ENCODE measurements around the gene SUSD3. TPM values are rescaled to one million over a fixed set of nuclear protein-coding genes. Genes with fewer than 3 reads are reported as not detected.

Gene SUSD3
- total and polyA plus RNA-seq, 2 donors (not counting 3 experiments of a cell fraction or from before 2014, with no cell fraction given) = not detected

DNA sequence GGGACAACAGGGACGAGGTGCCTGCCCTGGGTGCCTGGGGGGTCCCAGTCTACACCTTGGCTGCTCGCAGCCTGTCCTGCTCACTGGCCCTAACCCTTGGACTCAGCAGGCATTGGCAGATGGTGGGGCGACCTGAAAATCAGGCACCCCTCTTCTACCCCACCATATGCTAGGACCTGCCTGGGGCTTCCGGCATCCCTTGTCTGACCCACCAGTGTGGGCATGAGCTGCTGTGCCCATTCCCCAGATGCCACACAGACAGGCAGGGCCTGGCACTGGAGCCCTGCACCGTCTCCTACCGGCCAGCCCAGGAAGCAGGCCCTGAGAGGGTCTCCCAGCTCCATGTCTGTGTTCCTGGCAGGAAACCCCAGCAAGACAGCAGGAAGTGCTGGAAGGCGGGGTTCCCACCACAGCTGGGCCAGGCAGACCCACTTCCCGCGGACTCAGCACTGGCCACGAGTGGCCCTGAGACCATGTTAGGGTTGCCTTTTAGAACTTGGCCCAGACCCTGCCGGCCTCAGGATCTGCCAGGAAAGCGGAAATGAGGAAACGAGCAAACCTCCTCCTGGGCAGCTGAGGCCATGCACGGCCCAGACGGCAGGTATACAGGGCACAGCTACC is 72.5 kb downstream of the SUSD3 start:
- Histone ChIP-seq H3K4me2 (ENCODE audit: insufficient read depth, low read length) (peak overlapping the region; percentile 13), H3K4me3 (replicated peaks in 1 of 3; ENCODE audit: insufficient read depth in 1 of 3, low read depth in 1 of 3, low read length in 3 of 3) (no peak overlapping the region), H3K27me3 (ENCODE audit: control insufficient read depth in 2 of 2, insufficient read depth in 2 of 2, low read length in 2 of 2) (no peaks in the 10 kb centered on the region), H3K36me3 (ENCODE audit: control insufficient read depth in 2 of 2, extremely low read depth in 1 of 2, insufficient read depth in 2 of 2, low read length in 2 of 2) (no peaks in the 10 kb centered on the region), H2AFZ (ENCODE audit: low read depth, low read length) (peak overlapping the region; percentile 2), H3K9me3 (replicated peaks; ENCODE audit: control insufficient read depth, insufficient read depth, low read length) (no peaks in the 10 kb centered on the region), H3K27ac (ENCODE audit: insufficient read depth, low read depth, low read length) (peak overlapping the region; percentile 61), H3K9ac (replicated peaks; ENCODE audit: extremely low read depth, insufficient read depth, low read length) (no peak overlapping the region), H4K20me1 (replicated peaks; ENCODE audit: control insufficient read depth, extremely low read depth, insufficient read depth, low read length) (no peaks in the 10 kb centered on the region), H3K4me1 (ENCODE audit: control insufficient read depth, extremely low read depth, insufficient read depth, low read length) (peaks cover 73% of the 10 kb centered on the region), H3K79me2 (ENCODE audit: control insufficient read depth, insufficient read depth, low read length) (peaks cover 13% of the 10 kb centered on the region), H3K9me1 (replicated peaks; ENCODE audit: control insufficient read depth, extremely low read depth, insufficient read depth, low read length) (no peaks in the 10 kb centered on the region)
- POLR2A ChIA-PET = interaction anchor here (0.6 to 1.2 kb wide), 2 partner anchors 11 to 35 kb away, joined by 3 to 7 read pairs; partner anchors contain the start of gene CARD19
- dilution Hi-C loops (cut with MboI; ENCODE audit: extremely low pct_ligation_motif_present, low sequenced_read_pairs) (no loop called here), intact Hi-C loops (cut with micrococcal nuclease) (no loop called here)
- peak; percentile 88 for FAIRE-seq
- no TSS peak for BruUV-seq (replicated peaks)
- CTCF ChIA-PET = interaction anchor here (0.9 to 5.7 kb wide), 7 partner anchors 11 to 128 kb away, joined by 3 to 52 read pairs (median 3); partner anchors contain the start of gene CARD19
- TF ChIP-seq, protein P1, sequence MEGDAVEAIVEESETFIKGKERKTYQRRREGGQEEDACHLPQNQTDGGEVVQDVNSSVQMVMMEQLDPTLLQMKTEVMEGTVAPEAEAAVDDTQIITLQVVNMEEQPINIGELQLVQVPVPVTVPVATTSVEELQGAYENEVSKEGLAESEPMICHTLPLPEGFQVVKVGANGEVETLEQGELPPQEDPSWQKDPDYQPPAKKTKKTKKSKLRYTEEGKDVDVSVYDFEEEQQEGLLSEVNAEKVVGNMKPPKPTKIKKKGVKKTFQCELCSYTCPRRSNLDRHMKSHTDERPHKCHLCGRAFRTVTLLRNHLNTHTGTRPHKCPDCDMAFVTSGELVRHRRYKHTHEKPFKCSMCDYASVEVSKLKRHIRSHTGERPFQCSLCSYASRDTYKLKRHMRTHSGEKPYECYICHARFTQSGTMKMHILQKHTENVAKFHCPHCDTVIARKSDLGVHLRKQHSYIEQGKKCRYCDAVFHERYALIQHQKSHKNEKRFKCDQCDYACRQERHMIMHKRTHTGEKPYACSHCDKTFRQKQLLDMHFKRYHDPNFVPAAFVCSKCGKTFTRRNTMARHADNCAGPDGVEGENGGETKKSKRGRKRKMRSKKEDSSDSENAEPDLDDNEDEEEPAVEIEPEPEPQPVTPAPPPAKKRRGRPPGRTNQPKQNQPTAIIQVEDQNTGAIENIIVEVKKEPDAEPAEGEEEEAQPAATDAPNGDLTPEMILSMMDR (IDR thresholded peaks at IDR 0.05; ENCODE audit: extremely low read depth in 1 of 2, insufficient read depth in 1 of 2, low read depth in 1 of 2, low read length in 2 of 2) = peak; percentile 24 to 38
- TF ChIP-seq POLR2A (IDR thresholded peaks at IDR 0.05; ENCODE audit: low read depth, low read length) (no peak), JUN (IDR thresholded peaks at IDR 0.05; ENCODE audit: borderline replicate concordance, insufficient read depth, insufficient read length, low read depth) (no peak), FOS (IDR thresholded peaks at IDR 0.05; ENCODE audit: borderline replicate concordance, insufficient read depth, low read length) (no peak), POLR2AphosphoS5 (IDR thresholded peaks at IDR 0.05; ENCODE audit: insufficient read depth, low read depth, low read length) (peak; percentile 34)
- TF ChIP-seq, protein P2, sequence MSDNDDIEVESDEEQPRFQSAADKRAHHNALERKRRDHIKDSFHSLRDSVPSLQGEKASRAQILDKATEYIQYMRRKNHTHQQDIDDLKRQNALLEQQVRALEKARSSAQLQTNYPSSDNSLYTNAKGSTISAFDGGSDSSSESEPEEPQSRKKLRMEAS (IDR thresholded peaks at IDR 0.05; ENCODE audit: insufficient read depth, insufficient read length) = no peak
- peak; percentile 42 for DNase-seq (ENCODE audit: low read depth, low spot score)

Data from endothelial cell of umbilical vein (primary cell).